ENCODE data around the gene MSANTD1.

MSANTD1 gene

DNA sequence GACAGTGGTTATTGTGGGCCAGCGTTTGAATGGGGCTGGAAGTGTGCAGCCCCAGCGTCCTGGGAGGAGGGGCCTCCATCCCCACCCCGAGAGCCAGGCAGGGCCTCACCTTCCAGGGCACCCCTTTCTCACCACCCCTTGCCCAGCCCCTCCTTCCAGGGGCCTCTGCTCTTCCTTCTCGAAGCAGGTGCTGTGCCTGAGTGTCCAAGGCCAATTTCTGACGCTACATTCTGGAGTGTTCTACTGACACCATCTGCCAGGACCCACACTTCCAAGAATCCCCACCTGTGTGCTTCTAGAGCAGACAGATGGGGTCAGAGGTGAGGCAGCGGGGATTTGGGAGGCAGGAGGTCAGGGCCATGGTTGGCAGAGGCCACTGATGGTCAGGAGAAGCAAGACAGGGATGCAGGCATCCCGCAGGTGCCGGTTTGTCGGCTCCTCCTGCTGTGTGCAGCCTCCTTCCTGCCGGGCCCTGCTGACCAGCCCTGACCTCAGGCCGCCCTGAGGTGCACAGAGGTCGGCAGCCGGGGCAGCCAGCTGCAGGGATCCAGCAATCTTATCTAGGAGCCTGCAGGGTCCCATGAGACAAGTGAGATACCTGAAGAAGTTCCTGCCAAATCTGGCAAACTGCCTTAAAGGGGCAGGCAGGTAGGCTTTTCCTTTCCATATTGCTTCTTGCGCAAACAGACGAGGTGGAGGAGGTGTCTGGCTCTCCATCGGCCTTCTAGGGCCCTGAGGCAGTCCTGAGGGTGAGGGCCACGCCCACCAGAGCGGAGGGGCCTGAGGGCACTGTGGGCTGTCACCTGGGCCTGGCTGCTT is 18.8 kb downstream of the MSANTD1 start:
- DNase-seq: no peak

DNA sequence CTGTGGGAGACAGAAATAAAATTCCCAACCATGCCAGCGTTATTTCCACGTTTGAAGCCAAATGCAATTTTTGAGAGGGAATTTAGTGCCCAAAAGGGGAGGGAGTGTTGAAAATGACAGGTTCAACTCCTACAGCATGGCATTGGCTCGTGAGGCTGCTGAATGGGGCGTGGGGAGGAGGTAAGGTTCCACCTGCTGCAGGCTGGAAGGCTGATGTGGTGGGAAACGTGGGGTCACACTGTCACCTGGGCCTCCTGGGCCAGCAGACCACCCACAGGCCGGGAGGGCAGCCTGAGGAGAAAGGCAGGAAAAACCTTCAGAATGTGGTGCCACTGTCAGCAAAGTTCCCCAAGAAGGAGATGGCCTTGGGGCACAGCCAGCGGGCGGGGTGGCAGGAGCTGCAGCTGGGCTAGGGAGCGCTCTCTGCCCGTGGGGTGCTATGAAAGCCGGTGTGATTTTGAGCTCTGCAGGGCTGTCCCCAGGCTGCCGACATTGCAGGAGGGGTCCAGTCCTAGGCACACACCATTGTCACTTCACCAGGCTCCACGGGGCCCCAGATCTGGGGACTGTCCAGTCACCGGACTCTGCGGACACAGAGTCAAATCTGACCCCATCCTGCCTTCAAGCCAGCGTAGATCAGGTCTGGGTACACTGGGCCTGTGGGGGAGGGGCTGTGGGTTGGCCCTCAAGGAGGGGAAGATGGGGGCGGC is 19.6 kb downstream of the MSANTD1 start:
- DNase-seq: no peak

DNA sequence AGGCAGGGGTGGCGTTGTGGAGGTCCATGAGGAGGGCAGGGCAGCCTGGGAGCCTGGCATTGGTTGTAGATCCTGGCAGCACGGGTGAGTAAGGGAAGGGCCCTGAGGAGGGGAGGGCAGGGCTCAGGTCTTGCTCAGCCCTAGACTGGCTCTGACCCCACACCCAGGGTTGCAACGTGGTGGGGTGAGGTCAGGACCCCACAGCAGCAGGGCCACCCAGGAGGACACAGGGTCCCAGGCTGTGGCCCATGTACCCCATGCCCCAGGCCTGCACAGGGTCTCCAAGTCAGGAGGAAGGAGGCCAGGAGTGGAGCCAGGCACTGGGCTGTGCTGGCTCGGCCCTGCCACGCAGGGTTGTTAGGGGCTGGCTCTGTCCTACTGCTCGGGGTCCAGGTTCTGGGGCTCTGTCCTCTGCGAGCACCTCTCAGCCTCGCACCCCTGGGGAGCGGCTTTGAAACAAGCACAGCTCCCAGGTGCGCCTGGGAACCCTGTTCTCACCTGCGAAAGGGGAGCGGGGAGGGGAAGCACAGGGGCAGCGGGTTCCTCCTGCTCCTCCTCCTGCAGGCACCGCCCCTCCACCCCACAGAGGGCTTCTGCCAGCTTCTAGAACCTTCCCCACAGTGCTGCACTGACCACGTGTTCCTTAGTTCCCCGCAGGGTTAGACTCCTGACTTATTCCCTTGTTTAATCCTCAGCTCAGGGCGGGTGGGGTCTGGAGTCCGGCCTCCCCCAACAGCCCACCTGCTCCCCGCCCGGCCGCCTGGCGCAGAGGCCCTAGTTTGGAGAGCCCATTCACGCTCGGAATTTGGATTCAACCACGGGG is 20.4 kb downstream of the MSANTD1 start:
- DNase-seq: no peak

DNA sequence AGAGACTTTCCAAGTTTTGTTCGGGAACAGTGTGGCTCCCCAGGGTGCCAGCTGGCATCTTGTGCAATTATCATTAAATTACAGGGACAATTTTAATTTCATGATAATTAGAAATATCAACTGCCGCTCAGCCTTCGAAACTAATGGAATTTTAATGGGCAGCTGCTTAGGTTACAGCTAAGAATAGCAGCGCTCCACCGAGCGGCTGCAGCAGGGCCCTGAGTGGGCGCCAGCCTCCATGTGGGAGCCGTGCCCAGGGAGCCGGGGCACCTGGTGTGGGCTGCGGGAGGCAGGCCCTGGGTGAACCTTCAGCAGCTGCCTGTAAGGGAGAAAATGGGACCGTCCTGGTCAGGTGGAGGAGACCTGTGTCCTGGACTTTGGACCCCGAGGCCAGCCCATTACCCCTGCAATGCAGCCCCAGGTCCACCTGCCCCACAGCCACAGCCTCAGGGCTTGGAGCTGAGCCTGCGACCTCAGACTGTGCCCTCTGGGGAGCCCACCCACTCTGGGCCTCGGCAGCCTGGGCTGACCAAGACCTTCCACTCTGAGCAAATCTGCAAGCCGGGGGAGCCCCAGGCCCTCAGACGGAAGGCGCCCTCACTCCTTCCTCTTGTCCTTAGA is 21.1 kb downstream of the MSANTD1 start:
- no peak for DNase-seq

DNA sequence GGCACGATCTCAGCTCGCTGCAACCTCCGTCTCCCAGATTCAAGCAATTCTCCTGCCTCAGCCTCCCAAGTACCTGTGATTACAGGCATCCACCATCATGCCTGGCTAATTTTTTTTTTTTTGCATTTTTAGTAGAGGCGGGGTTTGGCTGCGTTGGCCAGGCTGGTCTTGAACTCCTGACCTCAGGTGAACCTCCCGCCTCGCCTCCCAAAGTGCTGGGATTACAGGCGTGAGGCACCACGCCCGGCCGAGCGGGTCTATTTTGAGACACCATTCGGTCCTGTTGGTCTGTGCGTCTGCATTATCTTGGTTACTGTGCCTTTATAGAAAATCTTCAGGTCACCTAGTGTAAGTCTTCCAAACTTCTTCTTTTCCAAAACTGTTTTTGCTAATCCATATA is 22.2 kb downstream of the MSANTD1 start:
- DNase-seq: no peak

DNA sequence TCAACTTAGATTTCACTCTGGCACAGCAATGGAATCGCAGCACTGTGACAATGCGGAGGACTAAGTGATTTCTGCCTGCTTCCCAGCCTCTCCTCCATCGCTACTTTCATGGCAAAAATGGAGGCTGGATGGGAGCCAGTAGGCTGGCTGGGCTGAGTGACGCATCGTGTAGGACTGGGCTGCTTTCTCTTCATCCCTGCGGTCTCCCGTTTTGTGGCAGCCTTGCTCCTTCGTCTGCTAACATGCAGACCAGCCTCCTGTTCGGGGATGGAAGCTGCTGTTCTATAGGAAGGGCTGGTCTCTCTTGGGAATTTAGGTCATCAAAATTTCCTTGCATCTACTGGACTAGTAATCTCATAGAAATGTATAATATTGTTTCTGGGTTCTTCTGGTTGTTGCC is 28.0 kb downstream of the MSANTD1 start:
- no peak for DNase-seq

DNA sequence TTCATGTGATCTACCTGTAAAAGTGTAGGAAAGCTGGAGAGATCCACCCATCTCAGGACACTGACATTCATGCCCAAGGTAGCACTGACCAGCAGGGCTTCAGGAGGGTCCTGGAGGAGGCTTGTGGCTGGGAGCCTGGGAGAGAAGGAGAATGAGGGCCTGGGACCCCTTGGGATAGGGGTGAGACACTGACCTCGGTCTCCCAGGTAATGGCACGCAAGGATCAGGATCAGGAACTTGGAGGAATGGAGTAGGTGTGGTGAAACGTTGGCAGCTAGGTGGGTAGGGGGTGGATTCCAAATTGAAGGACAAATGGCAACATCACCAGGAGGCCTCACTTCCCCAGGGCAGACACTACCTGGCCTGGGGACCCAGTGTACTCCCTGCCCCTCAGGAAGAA is 31.5 kb downstream of the MSANTD1 start:
- no peak for DNase-seq

DNA sequence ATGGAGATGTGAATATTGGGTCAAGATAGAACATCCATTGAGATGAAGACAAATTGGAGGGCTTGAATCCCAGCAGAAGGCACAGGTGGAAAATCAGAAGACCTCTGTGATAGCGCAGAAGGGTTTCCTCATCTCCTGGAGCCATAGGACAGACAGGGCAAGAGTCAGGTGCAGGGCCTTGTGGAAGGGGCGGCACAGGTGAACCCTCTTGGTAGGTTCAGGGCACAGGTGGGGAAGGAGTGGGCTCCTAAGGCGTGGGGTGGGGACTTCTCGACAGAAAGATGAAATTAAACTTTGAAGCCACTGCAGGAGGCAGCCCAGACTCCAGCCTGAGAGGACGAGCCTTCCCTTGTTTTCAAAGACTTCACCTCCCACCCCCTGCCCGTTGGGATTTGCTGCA is 34.5 kb downstream of the MSANTD1 start:
- DNase-seq: no peak

DNA sequence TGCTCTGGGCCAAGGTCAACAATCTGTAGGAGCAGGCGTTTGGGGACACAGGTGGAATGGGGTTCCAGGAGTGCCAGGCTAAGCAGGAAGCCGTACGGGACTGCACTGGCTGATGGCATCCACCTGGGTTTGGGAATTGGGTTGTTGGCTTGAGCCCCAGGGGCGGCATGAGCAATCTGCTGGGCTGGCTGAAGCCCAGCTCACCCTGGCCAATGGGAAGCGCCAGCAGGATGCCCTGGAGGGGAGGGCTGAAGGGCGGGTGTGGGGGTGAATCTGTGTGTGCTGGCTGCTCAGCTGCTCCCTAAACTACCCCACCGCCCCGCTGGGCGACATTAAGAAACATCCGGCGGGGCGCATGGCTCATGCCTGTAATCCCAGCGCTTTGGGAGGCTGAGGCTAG is 35.0 kb downstream of the MSANTD1 start:
- no peak for DNase-seq

DNA sequence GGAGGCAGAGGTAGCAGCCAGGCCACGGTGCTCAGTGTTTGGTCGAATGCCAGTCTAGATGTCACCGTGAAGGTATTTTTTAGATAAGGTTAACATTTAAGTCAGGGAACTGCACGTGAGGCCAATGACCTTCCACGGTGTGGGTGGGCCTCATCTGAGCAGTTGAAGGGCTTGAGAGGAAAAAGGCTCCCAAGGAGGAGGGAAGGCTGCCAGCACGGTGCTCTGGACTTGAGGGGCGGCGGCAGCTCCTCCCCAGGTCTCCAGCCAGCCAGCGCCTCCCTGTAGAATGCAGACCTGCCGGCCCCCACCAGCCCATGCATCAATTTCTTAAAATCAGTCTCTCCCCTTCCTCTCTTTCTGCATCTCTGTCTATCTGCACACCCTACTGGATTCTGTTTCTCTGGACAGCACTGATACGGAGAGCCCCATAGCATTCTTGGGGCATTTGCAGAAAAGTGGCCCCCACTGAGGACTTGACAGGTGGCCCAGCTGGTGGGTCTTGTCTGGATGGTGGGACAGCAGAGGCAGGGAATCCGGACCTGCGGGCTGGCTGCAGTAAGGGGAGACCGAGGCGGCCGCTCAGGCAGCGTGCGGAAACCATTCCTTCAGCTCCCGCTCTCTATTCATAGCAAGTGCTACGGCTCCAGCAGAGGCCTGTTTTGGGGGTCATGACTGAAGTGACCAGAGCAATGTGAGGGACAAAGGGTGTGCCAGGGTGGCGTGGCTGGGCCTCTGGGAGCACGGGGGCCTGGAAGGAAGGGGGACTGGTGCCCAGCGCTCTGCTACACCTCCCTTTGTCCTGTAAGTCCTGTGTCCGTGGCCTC is 36.0 kb downstream of the MSANTD1 start:
- DNase-seq: no peak

DNA sequence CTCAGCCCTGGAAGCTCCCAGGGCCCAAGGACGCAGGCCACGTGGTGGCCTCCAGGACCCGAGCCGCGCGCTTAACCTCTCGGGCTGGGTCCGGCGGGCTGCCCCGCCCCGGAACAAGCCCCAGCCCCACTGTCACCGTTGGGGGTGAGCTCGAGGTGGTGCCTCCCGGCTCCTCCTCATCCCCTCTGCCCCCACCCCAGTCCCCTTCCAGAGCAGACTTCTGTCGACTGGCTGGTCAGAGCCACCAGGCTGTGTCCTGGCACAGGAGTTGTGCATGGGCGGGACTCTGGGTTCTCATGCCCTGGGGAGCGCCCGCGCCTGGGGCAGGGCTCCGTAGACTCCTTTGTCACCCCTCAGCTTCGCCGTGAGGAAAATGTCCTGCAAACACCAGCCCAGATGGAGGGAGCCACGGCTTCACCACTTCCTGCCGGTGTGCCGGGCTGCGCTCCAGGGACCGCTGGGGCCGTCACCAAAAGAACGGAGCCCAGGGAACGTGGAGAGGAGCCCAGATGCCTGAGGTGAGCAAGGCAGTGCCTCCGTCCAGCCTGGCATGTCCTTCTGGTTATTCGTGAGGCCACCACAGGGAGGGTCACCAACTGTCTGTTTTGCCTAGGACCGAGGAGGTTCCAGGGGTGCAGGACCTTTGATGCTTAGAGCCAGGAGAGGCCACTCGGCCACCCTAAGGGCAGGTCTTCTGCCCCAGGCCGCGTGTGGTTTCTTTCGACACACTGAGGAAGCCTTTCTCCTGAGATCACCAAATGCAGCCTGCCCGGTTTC is 36.8 kb downstream of the MSANTD1 start:
- no peak for DNase-seq

DNA sequence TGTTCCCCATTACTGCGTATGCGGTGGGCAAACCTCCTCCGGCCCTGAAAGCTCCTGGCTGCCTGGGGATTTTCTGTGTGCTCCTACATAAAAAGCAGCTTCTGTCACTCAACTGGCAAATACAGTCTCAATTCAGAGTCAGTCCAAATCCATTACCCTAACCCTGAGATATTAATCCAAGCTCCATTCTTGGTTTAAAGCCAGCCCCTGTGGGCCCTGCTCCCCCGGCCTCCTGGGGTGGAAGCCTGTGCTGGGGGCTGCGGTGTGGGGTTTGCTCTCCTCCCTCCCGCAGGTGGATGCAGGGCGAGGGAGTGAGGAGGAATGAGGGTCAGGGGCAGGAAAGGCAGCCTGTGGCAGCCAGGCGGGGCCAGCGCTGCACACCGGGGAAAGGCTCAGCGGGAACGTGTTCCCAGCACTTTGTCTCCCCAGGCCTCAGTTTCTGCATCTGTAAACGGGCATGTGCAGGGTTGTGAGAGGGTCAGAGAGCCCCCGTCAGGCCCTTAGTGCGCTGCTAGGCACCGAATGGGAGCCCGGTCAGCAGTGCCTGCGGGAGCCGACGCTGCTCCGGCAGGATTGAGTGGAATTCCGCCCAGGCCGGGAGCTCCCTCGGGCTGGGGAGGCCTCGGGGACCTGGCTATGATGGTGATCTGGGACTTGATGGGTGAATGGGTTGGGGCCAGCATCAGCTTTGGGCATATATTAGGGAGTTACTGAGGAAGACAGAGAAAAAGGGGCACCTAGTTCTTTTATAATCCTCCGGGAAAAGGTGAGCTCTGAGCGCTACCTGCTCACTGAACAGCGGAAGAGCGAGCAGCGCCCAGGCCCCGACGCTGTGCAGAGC is 37.6 kb downstream of the MSANTD1 start:
- no peak for DNase-seq

DNA sequence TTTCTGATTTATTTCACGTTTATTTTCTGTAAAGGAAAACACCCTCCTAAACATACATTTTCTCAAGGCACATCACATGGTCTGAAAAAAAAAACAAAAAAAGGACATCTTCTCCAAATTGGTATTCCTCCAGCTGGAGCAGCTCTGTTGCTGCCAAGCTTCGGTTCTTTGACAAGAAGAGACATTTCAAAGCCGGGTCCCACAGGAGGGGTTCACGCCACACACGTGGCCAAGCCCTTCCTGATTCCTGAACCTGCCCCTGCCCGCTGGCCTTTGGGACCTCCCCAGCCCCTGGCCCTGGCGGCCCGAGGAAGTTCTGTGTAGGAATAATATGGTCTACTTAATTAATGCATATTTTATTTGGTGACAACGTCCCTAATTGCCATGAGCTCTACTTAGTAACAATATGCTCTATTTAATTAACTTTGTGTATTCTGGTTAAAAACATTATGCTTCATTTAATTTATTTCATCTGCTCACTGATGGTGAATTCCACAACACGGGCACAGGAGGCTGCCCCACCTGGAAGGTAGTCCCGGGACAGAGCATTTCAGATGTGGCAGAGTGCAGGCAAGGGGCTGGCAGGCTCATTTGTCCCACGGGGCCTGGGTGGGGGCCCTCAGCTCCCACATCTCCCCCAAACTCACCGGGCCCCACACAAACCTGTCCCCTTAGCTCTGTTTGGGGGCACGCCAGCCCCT is 38.5 kb downstream of the MSANTD1 start:
- DNase-seq: no peak

DNA sequence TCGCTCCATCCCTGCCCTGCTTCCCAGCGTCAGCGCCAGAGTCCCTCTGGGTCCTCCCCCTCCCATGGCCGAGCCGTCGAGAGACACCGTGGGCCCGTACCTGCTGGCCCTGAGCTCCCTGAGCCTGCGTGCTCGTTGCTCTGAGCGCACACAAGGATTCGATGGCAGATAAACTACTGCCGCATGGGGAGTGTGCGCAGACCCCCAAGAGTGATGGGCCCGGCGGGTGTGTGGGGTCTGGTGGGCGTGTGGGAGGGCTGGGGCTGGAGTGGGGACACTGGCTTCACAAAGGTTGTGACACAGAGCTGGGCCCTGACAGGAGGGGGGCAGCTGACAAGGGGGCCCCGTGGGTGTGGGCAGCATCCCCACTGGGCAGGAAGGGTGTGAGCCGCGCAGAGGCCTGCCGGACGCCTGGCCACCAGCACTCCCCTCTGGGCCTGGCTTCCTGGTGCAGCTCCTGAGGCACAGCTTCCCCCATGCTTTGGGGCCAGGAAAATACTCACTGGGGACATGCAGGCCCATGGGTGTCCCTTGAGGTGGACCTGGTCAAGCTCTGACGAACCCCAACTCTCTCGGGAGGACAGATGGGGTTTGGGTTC is 39.1 kb downstream of the MSANTD1 start:
- DNase-seq: no peak

DNA sequence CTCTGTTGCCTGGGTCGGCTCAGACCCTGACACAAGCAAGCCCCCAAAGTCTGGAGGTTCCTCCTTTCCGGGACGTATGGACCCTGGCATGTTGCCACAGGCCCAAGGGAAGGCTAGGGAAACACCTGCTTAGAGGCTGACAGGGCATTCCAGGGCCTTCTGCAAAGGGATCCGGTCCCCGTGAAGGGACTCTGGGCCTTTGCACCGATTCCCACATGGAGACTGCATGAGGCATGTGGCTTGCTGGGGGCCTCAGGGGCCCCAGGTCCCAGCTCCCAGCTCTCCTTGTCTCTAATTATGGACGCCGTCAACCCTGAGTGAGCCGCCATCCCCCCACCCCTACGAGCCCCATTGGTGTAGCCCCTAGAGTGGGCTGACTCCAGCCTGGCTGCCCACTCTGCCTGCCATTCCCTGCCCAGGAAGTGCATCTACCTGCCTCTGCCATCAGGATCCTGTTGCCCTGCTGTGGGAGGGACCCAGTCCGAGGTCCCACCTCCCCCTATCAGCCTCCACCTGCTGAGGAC is 39.7 kb downstream of the MSANTD1 start:
- DNase-seq: no peak

DNA sequence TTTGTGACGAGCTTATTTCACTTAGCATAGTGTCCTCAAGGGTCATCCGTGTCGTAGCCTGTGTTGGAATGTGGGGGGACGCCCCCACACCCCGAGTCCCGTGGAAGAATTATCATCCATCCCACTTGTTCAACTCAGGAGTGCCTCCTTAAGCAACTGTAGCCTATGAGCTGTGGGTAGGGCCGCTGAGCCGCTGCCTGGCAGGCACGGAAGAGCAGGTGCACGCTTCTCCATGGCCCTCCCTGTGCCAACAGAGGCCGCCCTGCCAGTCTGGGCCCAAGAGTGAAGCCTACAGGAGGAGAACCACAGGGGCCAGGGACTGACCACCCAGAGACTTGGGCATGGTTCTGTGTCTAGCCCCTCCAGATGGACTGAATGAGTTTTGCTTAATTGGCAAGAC is 41.5 kb downstream of the MSANTD1 start:
- no peak for DNase-seq

DNA sequence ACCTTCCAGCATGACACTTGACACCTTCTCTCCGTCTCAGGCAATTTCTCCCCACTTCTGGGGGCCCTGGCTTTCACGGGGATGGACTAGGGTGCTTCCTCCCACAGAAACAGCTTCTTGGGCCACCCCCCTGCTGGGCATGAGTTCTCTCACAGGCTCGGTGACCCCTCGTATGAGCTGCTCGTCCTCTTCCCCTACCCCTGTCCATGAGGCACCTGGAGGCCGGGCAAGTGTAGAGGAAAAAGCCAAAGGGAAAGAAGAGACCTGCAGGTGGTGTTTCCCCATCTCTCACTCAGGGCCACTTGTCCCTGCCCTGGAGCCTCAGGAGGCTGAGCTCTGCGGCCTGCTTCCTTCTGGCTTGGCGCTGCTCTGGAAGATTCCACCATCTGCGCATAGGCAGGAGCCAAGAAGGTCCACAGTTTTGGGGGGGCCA is 41.9 kb downstream of the MSANTD1 start:
- DNase-seq: no peak

DNA sequence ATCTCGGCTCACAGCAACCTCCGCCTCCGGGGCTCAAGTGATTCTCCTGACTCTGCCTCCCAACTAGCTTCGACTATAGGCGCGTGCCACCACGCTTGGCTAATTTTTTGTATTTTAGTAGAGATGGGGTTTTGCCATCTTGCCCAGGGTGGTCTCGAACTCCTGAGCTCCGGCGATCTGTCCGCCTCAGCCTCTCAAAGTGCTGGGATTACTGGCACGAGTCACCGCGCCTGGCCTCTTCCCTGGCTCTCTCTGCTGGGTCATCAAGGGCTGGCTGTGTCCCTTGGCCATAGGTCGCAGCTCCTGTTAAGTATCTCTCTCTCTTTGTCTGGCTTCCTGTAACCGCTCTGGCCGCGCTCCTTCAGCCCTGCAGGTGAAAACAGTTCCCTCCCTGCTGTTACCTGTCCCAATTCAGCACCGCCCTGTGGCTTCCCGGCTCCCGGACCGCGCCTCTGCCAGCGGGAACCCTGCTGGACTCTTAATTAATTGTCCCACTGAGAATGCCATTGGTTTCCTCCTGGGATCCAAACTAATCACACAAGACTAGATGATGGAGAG is 42.5 kb downstream of the MSANTD1 start:
- no peak for DNase-seq

Measured in activated gamma-delta T cell (primary cell).